Measurements from ENCODE around the gene ABHD10. TPM values are rescaled to one million over a fixed set of nuclear protein-coding genes. Genes with fewer than 3 reads are reported as not detected.

Gene ABHD10
- polyA plus RNA-seq, 1 donor = 30.4 TPM

- H3K9me3 ChIP-seq (ENCODE audit: control insufficient read depth, low read depth, low read length) = no peaks in the 10 kb centered on the region
- peak overlapping the region; percentile 27 for H3K4me3 ChIP-seq (ENCODE audit: low read length)
- H3K27ac ChIP-seq (ENCODE audit: low read length) = no peak overlapping the region
- H3K4me1 ChIP-seq (ENCODE audit: control insufficient read depth, insufficient read depth, low read length) = peaks cover 8% of the 10 kb centered on the region
- DNase-seq = no peak
- H3K36me3 ChIP-seq (ENCODE audit: control insufficient read depth, insufficient read depth, low read length) = no peaks in the 10 kb centered on the region
- peaks cover 17% of the 10 kb centered on the region for H3K27me3 ChIP-seq (ENCODE audit: control insufficient read depth, insufficient read depth, low read length)
- no CpG with 5 or more reads among the region's 19 CpGs for WGBS (ENCODE audit: insufficient coverage, low lambda C conversion rate)
Measured at GRCh38 chr3:111999484-112000324, 20.9 kb downstream of the ABHD10 start.

GRCh38 chr3:112000367-112000771, 21.5 kb downstream of the ABHD10 start:
- Histone ChIP-seq H3K4me1 (ENCODE audit: control insufficient read depth, insufficient read depth, low read length) (peaks cover 8% of the 10 kb centered on the region), H3K4me3 (ENCODE audit: low read length) (no peak overlapping the region), H3K9me3 (ENCODE audit: control insufficient read depth, low read depth, low read length) (no peaks in the 10 kb centered on the region), H3K36me3 (ENCODE audit: control insufficient read depth, insufficient read depth, low read length) (no peaks in the 10 kb centered on the region), H3K27me3 (ENCODE audit: control insufficient read depth, insufficient read depth, low read length) (peaks cover 17% of the 10 kb centered on the region), H3K27ac (ENCODE audit: low read length) (no peak overlapping the region)
- no CpG with 5 or more reads among the region's 5 CpGs for WGBS (ENCODE audit: insufficient coverage, low lambda C conversion rate)
- no peak for DNase-seq

DNA sequence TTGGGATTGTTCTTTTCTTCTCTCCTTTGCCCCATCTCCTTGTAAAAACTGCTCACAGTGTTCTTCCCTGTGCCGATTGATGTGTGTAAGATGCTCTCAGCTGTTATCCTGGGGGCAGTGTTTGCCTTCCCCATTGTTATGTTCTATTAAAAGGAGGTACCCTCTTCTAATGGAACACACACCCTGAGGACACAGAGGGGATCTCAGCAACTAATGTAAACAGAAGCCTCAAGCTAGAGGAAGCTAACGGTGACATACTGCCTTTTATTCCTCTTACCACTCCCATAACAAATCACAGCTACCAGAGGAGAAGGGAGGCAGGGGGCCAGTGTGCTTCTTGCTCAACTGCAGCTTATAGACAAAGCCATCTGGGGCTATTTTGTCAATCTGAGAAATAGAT, 22.1 kb downstream of the ABHD10 start:
- Histone ChIP-seq H3K4me3 (ENCODE audit: low read length) (no peak overlapping the region), H3K9me3 (ENCODE audit: control insufficient read depth, low read depth, low read length) (no peaks in the 10 kb centered on the region), H3K4me1 (ENCODE audit: control insufficient read depth, insufficient read depth, low read length) (peaks cover 8% of the 10 kb centered on the region), H3K36me3 (ENCODE audit: control insufficient read depth, insufficient read depth, low read length) (no peaks in the 10 kb centered on the region), H3K27ac (ENCODE audit: low read length) (no peak overlapping the region), H3K27me3 (ENCODE audit: control insufficient read depth, insufficient read depth, low read length) (peaks cover 17% of the 10 kb centered on the region)
- DNase-seq = no peak
- no CpG with 5 or more reads among the region's 2 CpGs for WGBS (ENCODE audit: insufficient coverage, low lambda C conversion rate)

GRCh38 chr3:112001526-112001925, 22.7 kb downstream of the ABHD10 start:
- Histone ChIP-seq H3K36me3 (ENCODE audit: control insufficient read depth, insufficient read depth, low read length) (no peaks in the 10 kb centered on the region), H3K4me3 (ENCODE audit: low read length) (no peak overlapping the region), H3K4me1 (ENCODE audit: control insufficient read depth, insufficient read depth, low read length) (peaks cover 8% of the 10 kb centered on the region), H3K27ac (ENCODE audit: low read length) (no peak overlapping the region), H3K27me3 (ENCODE audit: control insufficient read depth, insufficient read depth, low read length) (peaks cover 17% of the 10 kb centered on the region), H3K9me3 (ENCODE audit: control insufficient read depth, low read depth, low read length) (no peaks in the 10 kb centered on the region)
- DNase-seq = no peak
- WGBS (ENCODE audit: insufficient coverage, low lambda C conversion rate) = no CpG with 5 or more reads among the region's 2 CpGs

DNA sequence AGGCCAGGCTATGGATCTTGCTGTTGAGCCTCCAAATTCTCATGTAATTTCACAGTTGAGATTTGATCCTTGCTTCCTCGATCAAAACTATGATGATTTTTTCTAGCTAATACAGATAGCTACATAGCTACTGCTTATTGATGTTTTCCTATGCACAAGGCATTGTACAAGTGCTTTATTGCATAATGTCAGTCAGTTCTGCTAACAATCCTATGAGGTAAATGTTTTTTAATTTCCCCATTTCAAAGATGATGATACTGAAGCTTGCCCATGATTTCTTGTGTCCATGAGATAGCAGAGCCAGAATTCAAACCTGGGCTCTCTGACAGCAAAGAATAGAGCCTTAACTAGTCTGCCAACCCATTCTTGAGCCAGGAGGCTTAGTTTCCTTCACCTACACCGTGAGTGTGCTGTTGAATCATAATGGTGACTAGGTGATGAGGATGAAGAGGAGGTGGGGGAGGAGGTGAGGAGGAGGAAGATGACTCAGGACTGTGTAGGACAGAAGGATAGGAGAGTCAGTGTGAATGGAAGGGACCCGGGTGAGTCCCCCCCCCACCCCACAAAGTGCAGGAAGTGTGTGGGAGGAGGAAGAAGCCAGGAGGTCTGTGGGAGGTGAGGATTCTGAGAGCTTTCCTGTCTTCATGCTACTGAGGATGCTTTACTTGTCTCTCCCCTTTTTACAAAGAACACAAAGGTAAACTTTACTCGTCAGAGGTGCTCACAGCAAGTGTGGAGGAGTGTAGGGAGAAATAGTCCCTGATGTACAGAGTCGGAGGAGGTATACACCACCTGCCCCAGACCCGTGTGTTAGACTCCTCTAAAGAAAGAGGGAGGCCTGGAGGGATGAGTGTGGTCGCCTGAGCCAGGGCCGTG, 23.5 kb downstream of the ABHD10 start:
- Histone ChIP-seq H3K9me3 (ENCODE audit: control insufficient read depth, low read depth, low read length) (no peaks in the 10 kb centered on the region), H3K4me1 (ENCODE audit: control insufficient read depth, insufficient read depth, low read length) (peaks cover 8% of the 10 kb centered on the region), H3K27me3 (ENCODE audit: control insufficient read depth, insufficient read depth, low read length) (peaks cover 17% of the 10 kb centered on the region), H3K4me3 (ENCODE audit: low read length) (no peak overlapping the region), H3K27ac (ENCODE audit: low read length) (no peak overlapping the region), H3K36me3 (ENCODE audit: control insufficient read depth, insufficient read depth, low read length) (no peaks in the 10 kb centered on the region)
- no peak for DNase-seq
- 20% methylated on average over 1 of the region's 8 CpGs for WGBS (ENCODE audit: insufficient coverage, low lambda C conversion rate)

GRCh38 chr3:112003321-112004080, 24.7 kb downstream of the ABHD10 start:
- H3K4me1 ChIP-seq (ENCODE audit: control insufficient read depth, insufficient read depth, low read length) = peaks cover 6% of the 10 kb centered on the region
- no peak overlapping the region for H3K27ac ChIP-seq (ENCODE audit: low read length)
- peaks cover 15% of the 10 kb centered on the region for H3K27me3 ChIP-seq (ENCODE audit: control insufficient read depth, insufficient read depth, low read length)
- H3K9me3 ChIP-seq (ENCODE audit: control insufficient read depth, low read depth, low read length) = no peaks in the 10 kb centered on the region
- H3K4me3 ChIP-seq (ENCODE audit: low read length) = no peak overlapping the region
- 100% methylated on average over 1 of the region's 4 CpGs for WGBS (ENCODE audit: insufficient coverage, low lambda C conversion rate)
- no peak for DNase-seq
- no peaks in the 10 kb centered on the region for H3K36me3 ChIP-seq (ENCODE audit: control insufficient read depth, insufficient read depth, low read length)

DNA sequence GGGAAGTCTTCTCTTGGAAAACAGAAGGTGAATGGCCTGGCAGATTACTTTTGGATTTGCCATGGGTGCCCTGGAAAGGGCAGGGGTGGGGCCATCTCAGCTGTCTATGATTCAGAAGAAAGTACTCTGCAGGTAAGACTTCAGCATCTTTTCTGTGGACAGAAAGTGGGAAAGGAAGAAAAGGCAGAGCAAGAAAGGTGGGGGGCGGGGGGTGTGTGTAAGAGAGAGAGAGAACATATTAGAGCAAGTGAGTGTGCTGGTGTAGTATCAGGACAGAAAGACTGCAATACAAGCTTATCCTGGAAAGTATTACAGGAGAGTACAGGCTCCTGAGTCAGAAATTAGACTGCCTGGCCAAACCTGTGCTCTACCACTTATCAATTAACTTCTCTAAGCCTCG, 25.4 kb downstream of the ABHD10 start:
- Histone ChIP-seq H3K27ac (ENCODE audit: low read length) (no peak overlapping the region), H3K36me3 (ENCODE audit: control insufficient read depth, insufficient read depth, low read length) (no peaks in the 10 kb centered on the region), H3K27me3 (ENCODE audit: control insufficient read depth, insufficient read depth, low read length) (peaks cover 13% of the 10 kb centered on the region), H3K4me1 (ENCODE audit: control insufficient read depth, insufficient read depth, low read length) (peaks cover 4% of the 10 kb centered on the region), H3K4me3 (ENCODE audit: low read length) (no peak overlapping the region), H3K9me3 (ENCODE audit: control insufficient read depth, low read depth, low read length) (no peaks in the 10 kb centered on the region)
- DNase-seq = no peak
- 100% methylated on average over 1 of the region's 2 CpGs for WGBS (ENCODE audit: insufficient coverage, low lambda C conversion rate)

- H3K4me3 ChIP-seq (ENCODE audit: low read length) = no peak overlapping the region
- DNase-seq = peak; percentile 38 to 62
- H3K36me3 ChIP-seq (ENCODE audit: control insufficient read depth, insufficient read depth, low read length) = no peaks in the 10 kb centered on the region
- H3K27me3 ChIP-seq (ENCODE audit: control insufficient read depth, insufficient read depth, low read length) = peaks cover 8% of the 10 kb centered on the region
- WGBS (ENCODE audit: insufficient coverage, low lambda C conversion rate) = no CpG with 5 or more reads among the region's 2 CpGs
- no peaks in the 10 kb centered on the region for H3K9me3 ChIP-seq (ENCODE audit: control insufficient read depth, low read depth, low read length)
- no peaks in the 10 kb centered on the region for H3K4me1 ChIP-seq (ENCODE audit: control insufficient read depth, insufficient read depth, low read length)
- H3K27ac ChIP-seq (ENCODE audit: low read length) = no peak overlapping the region
Measured at GRCh38 chr3:112004669-112005068, 25.8 kb downstream of the ABHD10 start.

- Histone ChIP-seq H3K27me3 (ENCODE audit: control insufficient read depth, insufficient read depth, low read length) (peaks cover 6% of the 10 kb centered on the region), H3K4me1 (ENCODE audit: control insufficient read depth, insufficient read depth, low read length) (no peaks in the 10 kb centered on the region), H3K9me3 (ENCODE audit: control insufficient read depth, low read depth, low read length) (no peaks in the 10 kb centered on the region), H3K27ac (ENCODE audit: low read length) (no peak overlapping the region), H3K36me3 (ENCODE audit: control insufficient read depth, insufficient read depth, low read length) (no peaks in the 10 kb centered on the region), H3K4me3 (ENCODE audit: low read length) (no peak overlapping the region)
- WGBS (ENCODE audit: insufficient coverage, low lambda C conversion rate) = no CpG with 5 or more reads among the region's 4 CpGs
- DNase-seq = no peak
Measured at GRCh38 chr3:112005091-112005672, 26.4 kb downstream of the ABHD10 start.

GRCh38 chr3:112007633-112008032, 28.8 kb downstream of the ABHD10 start:
- 60% methylated on average over 1 of the region's 1 CpG for WGBS (ENCODE audit: insufficient coverage, low lambda C conversion rate)
- H3K4me1 ChIP-seq (ENCODE audit: control insufficient read depth, insufficient read depth, low read length) = no peaks in the 10 kb centered on the region
- no peak overlapping the region for H3K27ac ChIP-seq (ENCODE audit: low read length)
- no peak for DNase-seq
- no peaks in the 10 kb centered on the region for H3K36me3 ChIP-seq (ENCODE audit: control insufficient read depth, insufficient read depth, low read length)
- no peaks in the 10 kb centered on the region for H3K27me3 ChIP-seq (ENCODE audit: control insufficient read depth, insufficient read depth, low read length)
- H3K4me3 ChIP-seq (ENCODE audit: low read length) = no peak overlapping the region
- H3K9me3 ChIP-seq (ENCODE audit: control insufficient read depth, low read depth, low read length) = no peaks in the 10 kb centered on the region

Data from large intestine (tissue), 3 donors.